GM20000 (cell line): ENCODE measurements around the gene OS9.

ENCODE experiments used
- DNase-seq: peaks from one replicate; pipeline ENCODE4 v3.0.0; 2012; ENCODE audit warnings: low spot score
- TF ChIP-seq, protein P1 (sequence below): IDR thresholded peaks from 2 replicates; pipeline ENCODE4 v1.5.1; 2012; ENCODE audit warnings: mild to moderate bottlenecking, control low read depth; ENCODE audit errors: extremely low read depth, missing control alignments

The OS9 gene

DNA sequence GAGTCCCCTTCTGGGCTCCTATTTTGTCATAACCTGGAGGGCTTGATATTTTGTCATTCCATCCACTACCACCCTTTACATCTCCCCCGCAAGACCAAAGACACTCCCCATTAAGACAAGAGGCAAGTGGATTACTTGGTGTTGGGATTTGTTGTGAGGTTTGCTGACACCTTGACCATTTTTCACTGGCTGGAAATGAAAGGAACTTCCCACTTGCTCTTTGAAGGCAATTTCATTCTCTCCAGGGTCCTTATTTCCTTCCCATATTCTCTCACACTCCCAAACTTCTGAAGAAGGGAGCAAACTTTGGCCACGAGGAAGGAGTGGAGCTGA lies 29.7 kb downstream of the OS9 start:
- TF ChIP-seq, protein P1, sequence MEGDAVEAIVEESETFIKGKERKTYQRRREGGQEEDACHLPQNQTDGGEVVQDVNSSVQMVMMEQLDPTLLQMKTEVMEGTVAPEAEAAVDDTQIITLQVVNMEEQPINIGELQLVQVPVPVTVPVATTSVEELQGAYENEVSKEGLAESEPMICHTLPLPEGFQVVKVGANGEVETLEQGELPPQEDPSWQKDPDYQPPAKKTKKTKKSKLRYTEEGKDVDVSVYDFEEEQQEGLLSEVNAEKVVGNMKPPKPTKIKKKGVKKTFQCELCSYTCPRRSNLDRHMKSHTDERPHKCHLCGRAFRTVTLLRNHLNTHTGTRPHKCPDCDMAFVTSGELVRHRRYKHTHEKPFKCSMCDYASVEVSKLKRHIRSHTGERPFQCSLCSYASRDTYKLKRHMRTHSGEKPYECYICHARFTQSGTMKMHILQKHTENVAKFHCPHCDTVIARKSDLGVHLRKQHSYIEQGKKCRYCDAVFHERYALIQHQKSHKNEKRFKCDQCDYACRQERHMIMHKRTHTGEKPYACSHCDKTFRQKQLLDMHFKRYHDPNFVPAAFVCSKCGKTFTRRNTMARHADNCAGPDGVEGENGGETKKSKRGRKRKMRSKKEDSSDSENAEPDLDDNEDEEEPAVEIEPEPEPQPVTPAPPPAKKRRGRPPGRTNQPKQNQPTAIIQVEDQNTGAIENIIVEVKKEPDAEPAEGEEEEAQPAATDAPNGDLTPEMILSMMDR, result no peak
- DNase-seq, result peak; percentile 21

DNA sequence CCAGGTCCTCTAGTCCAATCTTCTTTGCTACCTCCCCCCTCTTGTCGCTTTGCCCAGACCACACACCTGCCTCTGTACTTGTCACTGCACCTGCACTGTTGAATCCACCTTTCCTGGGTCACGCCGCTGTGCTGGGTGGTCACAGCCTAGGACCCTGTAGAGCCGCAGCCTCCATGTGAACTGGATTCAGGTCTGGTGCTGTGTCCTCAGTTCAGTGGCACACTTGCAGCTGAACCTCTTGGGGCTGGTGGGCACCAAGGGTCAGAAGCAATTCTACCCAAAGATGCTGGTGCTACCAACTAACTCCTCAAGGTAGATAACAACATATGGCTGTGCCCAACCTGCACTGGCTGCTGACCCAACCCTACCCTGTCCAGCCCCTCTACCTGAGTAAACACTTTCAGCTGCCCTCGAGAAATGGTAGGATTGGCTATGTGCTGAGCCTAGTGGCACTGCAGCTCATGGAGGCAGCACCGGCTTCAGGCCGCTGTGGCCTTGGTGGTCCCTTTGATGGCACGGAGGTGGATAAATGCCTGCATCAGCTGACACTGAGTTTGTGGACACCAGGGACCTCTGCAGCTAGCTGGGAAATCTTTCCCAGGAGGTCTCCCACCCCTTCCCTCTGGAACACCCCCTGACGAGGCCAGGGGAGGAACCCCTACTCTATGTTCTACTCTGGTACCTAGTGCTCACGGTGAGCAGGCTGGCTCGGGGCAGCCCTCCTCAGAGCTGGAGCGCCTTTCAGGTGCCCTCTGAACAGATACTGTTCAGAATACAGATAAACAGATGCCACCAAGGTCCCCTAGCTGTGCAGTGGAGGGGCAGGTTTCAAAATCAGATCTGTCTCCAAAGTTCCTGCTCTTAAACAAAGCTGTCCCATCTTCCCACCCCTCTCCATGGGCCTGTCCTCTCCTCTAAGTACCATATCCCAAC lies 30.3 kb downstream of the OS9 start:
- peak; percentile 32 for DNase-seq
- TF ChIP-seq, protein P1, result no peak

DNA sequence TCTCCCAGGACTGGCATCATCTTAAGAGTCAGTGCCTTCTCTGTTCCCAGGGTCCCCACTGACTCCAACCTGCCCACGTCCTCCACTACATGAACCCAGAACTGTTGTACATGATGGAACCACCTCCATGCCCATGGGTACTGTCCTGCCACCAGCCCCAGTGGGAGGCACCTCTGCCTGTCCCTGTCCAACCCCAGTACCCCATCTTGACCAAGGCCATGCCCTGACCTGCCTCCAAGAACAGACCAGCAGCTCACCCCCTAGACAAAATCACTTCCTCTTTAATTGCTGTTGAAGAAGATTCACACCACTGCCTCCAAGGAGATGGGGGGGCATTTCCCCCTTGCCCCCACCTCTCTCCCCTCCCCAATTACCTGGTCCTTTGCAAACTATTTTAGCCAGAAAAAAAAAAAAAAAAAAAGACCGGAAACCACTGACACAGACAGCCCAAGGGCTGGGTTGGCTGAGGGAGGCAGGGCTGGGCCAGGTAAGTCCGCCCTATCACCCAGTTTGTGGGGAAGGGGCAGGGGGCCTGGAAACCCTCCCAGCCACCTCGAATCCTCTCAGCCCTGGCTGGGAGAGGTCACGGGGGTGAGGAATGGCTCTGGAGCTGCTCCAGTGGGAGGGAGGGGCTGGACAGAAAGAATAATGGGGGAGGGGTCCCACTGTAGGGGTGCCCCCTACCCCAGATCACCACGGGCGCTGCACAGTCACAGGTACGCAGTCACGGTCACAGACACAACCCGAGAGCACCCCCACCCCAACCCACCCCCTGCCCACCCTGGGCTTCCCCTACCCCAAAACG lies 31.2 kb downstream of the OS9 start:
- TF ChIP-seq, protein P1, result no peak
- DNase-seq, result peak; percentile 18

DNA sequence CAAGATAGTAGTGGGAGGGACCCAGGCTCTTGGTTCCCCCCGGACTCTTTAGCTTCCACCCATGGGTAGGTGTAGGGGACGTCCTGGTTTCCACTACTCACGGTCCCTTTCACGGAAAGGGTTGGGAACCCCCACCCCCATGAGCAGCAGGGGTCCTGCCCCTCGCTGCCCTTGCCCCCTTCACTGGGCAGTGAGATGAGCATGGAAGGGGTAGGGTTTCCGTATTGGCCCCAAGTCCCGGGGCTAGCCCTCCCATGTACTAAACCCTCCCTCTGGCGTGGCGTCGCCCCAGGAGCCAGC lies 31.9 kb downstream of the OS9 start:
- TF ChIP-seq, protein P1, result no peak
- peak; percentile 31 for DNase-seq

DNA sequence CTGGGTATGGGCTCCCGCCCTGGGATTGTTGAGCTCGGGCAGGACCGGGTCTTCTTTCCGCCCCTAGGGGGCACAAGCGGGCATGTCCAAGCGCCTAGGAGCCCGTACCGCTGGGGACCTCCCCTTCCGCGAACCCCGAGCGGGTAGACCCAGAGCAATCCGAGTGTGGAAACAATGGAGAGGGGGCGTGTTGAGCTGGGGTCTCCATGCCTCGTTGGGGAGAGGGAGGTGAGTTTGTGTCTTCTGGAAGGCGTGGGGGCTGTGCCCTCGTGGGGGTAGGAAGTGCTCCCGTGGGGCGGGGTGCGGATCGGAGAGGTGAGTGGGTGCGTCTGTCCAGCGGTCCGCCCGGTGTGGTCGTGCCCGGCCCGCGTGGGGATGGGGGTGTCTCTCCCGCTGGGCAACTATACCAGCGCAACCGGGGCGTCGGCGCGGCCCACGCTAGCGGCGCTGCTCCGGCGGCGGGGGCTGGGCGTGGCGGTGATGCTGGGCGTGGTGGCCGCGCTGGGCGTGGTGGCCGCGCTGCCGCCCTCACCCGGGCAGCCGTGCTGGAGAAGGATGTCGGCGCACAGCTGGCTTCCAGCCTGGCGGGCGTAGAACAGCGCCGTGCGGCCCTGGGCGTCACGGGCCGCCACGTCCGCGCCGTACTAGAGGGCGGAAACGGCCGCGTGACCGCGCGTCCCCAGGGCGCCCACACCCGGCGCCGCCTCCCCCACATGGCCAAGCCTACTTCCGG lies 32.4 kb downstream of the OS9 start:
- DNase-seq, result peak; percentile 55
- TF ChIP-seq, protein P1, result no peak

DNA sequence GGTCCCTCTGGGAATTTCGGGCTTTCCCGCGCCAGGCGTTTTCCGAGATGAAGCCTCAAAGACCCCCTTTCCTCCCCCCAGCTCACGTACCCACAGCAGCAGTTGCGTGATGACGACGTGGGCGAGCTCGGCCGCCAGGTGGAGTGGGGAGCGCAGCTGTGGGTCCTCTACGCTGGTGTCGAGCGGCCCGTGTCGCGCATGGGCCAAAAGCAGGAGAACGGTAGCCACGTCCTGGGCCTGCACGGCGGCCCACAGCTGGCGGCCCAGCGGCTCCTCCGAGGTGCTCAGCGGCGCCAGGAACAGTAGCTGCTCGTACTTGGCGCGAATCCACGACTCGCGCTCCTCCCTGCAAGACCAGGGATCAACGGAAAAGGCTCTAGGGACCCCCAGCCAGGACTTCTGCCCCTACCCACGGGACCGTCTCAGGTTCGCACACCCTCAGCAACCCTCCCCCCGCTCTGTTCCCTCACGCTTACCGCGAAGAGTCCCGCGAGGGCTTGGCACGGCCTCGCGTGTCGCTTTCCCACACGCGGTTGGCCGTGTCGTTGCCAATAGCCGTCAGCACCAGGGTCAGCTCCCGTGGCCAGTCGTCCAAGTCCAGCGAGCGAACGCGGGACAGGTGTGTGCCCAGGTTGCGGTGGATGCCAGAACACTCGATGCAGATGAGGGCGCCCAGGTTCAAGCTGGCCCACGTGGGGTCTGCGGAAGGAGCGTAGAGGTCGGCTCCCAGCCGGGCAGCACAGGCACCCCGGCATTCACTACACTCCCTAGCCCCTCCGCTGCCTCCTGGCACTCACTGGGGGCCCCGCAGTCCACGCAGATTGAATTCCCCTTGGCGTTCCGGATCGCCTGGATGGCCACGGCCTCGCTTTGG lies 33.2 kb downstream of the OS9 start:
- peak; percentile 36 for DNase-seq
- TF ChIP-seq, protein P1, result no peak
